Panc1 (cell line): ENCODE results near the gene GPR148. TPM values are rescaled to one million over a fixed set of nuclear protein-coding genes. Genes with fewer than 3 reads are reported as not detected.
A peak's percentile ranks its signal among the peaks of the same experiment; 100 is the strongest.

Experiments
- ATAC-seq: fragments of 200-7000 bp; cut with Tn5 transposase; 2 replicates; pipeline ENCODE4 v1.9.1; 2020; ENCODE audit warnings: mild to moderate bottlenecking, moderate library complexity
- BruUV-seq: library from RNA; stranded (reverse); fragments of 400-500 nt; replicated peaks from 2 replicates; lab custom pipeline; 2021; lab: Mats Ljungman, UMichigan
- CTCF ChIA-PET: fragments of 300-600 bp; sonication (Branson Sonifier 250); formaldehyde crosslinking; loops from one replicate; lab custom pipeline; 2022; ENCODE audit warnings: antibody characterized with exemption; lab: Charles Lee
- POLR2A ChIA-PET: fragments of 300-600 bp; sonication (Branson Sonifier 250); formaldehyde crosslinking; loops from one replicate; lab custom pipeline; 2022; ENCODE audit warnings: antibody characterized with exemption; lab: Charles Lee
- DNase-seq: peaks from one replicate; pipeline ENCODE4 v3.0.0-alpha.2; 2010; ENCODE audit warnings: low read depth, low spot score
- H3K27ac ChIP-seq: 2 replicates; pipeline ENCODE4 v1.5.1; 2011; ENCODE audit warnings: mild to moderate bottlenecking, low read length, inconsistent platforms
- H3K27me3 ChIP-seq: fragments of 200-500 bp; sonication (Bioruptor generic); 2 replicates; pipeline ENCODE4 v1.6.0; 2014; ENCODE audit warnings: low read length, inconsistent platforms; ENCODE audit not compliant: control insufficient read depth, insufficient read depth
- H3K36me3 ChIP-seq: fragments of 200-500 bp; sonication (Bioruptor generic); 2 replicates; pipeline ENCODE4 v1.5.1; 2014; ENCODE audit warnings: inconsistent platforms, mild to moderate bottlenecking, low read length, moderate library complexity; ENCODE audit not compliant: control insufficient read depth, insufficient read depth
- H3K4me1 ChIP-seq: 2 replicates; pipeline ENCODE4 v1.5.1; 2011; ENCODE audit warnings: inconsistent platforms, mild to moderate bottlenecking, low read length, moderate library complexity; ENCODE audit not compliant: control insufficient read depth, insufficient read depth
- H3K4me3 ChIP-seq, 2 experiments: 2 replicates each; pipeline ENCODE4 v1.5.1; 2011 to 2012; ENCODE audit warnings: low read depth in 2 of 2, low read length in 2 of 2, mild to moderate bottlenecking in 2 of 2, inconsistent platforms in 1 of 2, moderate library complexity in 1 of 2
- H3K9me3 ChIP-seq: fragments of 200-500 bp; sonication (Bioruptor generic); 2 replicates; pipeline ENCODE4 v1.5.1; 2014; ENCODE audit warnings: low read depth, mild to moderate bottlenecking, inconsistent platforms, low read length, moderate library complexity; ENCODE audit not compliant: control insufficient read depth, insufficient read depth
- CTCF ChIP-seq: fragments of 450-650 bp; IDR thresholded peaks from 2 replicates; pipeline ENCODE4 v1.5.1; 2017; ENCODE audit warnings: mild to moderate bottlenecking
- POLR2AphosphoS5 ChIP-seq: IDR thresholded peaks from 2 replicates; pipeline ENCODE4 v1.6.1; 2012; ENCODE audit warnings: mild to moderate bottlenecking, low read depth, low read length, moderate library complexity
- REST ChIP-seq, 2 experiments: IDR thresholded peaks; 2 replicates each; pipeline ENCODE4 v1.6.1; 2011 to 2012; ENCODE audit warnings: low read depth in 2 of 2, control low read depth in 1 of 2, low read length in 1 of 2, mild to moderate bottlenecking in 1 of 2, moderate library complexity in 1 of 2; ENCODE audit not compliant: insufficient read depth in 1 of 2
- SIN3A ChIP-seq: IDR thresholded peaks from 2 replicates; pipeline ENCODE4 v1.6.1; 2012; ENCODE audit warnings: low read depth, mild to moderate bottlenecking, low read length, moderate library complexity, borderline replicate concordance; ENCODE audit not compliant: insufficient read depth
- TCF7L2 ChIP-seq: IDR thresholded peaks from 2 replicates; pipeline ENCODE4 v1.6.1; 2011; ENCODE audit warnings: mild to moderate bottlenecking, low read depth, low read length, inconsistent platforms
- in situ Hi-C: cut with HindIII; loops from 2 replicates; pipeline ENCODE4 v1.10.0; 2016; ENCODE audit warnings: low sequenced_read_pairs, low pct_unique_long_range_greater_than_20kb
- intact Hi-C: fragments of 100-400 bp; cut with micrococcal nuclease; formaldehyde crosslinking; loops from one replicate; pipeline ENCODE4 v1.10.0; 2022; ENCODE audit not compliant: unreplicated experiment
- total RNA-seq: library from RNA; stranded (reverse); gene quantifications from one replicate; pipeline ENCODE4 v1.2.1, GENCODE V29; 2021; ENCODE audit not compliant: unreplicated experiment

GPR148 gene
- total RNA-seq, 1 experiment from 2014 or later, result not detected

- Histone ChIP-seq H3K9me3 (no peaks in the 10 kb centered on the region), H3K4me3 (no peak overlapping the region), H3K27me3 (no peaks in the 10 kb centered on the region; the same call in 1 of the 2 replicates), H3K4me1 (no peaks in the 10 kb centered on the region), H3K27ac (no peak overlapping the region), H3K36me3 (no peaks in the 10 kb centered on the region)
- intact Hi-C loops (no loop called here), in situ Hi-C loops (no loop called here)
- ChIA-PET CTCF (no interaction called here), POLR2A (no interaction called here)
- BruUV-seq, result no TSS peak
- TF ChIP-seq TCF7L2 (no peak), SIN3A (no peak), POLR2AphosphoS5 (no peak), CTCF (no peak; the same call in 1 of the 2 replicates), REST (IDR thresholded peaks at IDR 0.05; ENCODE audit: insufficient read depth in 1 of 2, low read depth in 2 of 2, low read length in 1 of 2) (no peak)
- DNase-seq (no peak), ATAC-seq (peak; percentile 44)
Observed at GRCh38 chr2:130767408-130767775, 38.5 kb downstream of the GPR148 start.

- ChIA-PET POLR2A (no interaction called here), CTCF (no interaction called here)
- no peak for DNase-seq
- intact Hi-C loops (no loop called here), in situ Hi-C loops (no loop called here)
- H3K9me3 ChIP-seq, result no peaks in the 10 kb centered on the region
- no peaks in the 10 kb centered on the region; the same call in 1 of the 2 replicates for H3K27me3 ChIP-seq
- H3K36me3 ChIP-seq, result no peaks in the 10 kb centered on the region
- peak; percentile 67 for ATAC-seq
- H3K27ac ChIP-seq, result no peak overlapping the region
- H3K4me1 ChIP-seq, result no peaks in the 10 kb centered on the region
- TF ChIP-seq POLR2AphosphoS5, result no peak
- peak; percentile 57 for TF ChIP-seq CTCF
- no peak overlapping the region for H3K4me3 ChIP-seq
- BruUV-seq, result no TSS peak
Observed at GRCh38 chr2:130768191-130768855, 39.5 kb downstream of the GPR148 start.
